ENCODE results near the gene RMDN2.

RMDN2 gene

DNA sequence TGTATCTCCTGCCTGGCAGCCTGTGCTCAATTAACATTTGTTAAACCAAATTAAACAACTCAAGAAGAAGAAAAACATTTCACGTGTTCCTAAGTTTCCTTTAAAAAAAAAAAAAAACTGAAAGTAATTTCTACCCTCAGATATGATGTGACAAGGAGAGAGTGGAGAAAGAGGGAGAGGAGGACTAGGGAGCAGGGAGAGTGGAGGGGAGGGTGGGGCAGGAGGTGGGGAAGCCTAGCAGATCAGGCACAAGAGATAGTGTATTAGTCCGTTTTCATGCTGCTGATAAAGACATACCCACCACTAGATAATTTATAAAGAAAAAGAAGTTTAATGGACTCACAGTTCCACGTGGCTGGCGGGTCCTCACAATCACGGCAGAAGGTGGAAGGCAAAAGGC is 104.4 kb downstream of the RMDN2 start:
- Mint-ChIP-seq H3K27ac (no peak overlapping the region), H3K4me3 (no peak overlapping the region)

DNA sequence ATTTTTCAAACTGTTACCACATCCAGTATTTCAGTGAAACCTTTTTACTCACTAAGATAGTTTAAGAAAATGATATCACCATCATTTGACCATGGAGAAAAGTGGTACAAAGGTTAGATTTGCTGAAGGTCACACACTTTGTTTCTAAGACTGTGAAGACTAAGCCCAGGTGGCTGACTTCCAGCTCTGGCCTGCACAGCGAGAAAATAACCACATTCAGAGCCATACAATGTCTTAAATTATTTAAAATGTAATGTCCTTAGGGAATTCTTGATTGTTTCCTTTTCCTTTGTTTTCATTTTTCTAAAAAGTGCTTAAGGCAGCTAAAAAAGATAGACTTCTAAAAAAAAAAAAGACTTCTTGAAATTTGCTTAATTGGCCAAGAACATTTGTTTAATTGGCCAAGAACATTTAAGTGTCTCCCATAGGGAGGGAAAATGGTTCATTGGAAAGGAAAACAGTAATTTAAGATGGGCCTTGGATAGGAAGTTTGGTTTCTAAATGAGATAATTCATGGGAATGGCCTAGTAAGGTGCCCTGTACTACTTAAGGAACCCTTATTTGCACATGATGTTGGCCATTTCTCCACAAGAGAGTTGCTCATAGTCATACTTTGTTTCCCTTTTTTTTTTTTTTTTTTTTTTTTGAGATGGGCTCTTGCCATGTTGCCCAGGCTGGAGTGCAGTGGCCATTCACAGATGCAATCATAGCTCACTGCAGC is 105.7 kb downstream of the RMDN2 start:
- H3K4me3 Mint-ChIP-seq: no peak overlapping the region
- H3K9me3 Mint-ChIP-seq: no peaks in the 10 kb centered on the region
- no peak overlapping the region for H3K27ac Mint-ChIP-seq
- H3K27me3 Mint-ChIP-seq: peaks cover 15% of the 10 kb centered on the region
- H3K4me1 Mint-ChIP-seq: no peaks in the 10 kb centered on the region
- peaks cover 2% of the 10 kb centered on the region for H3K36me3 Mint-ChIP-seq

More for the DNA sequence above, 104.4 kb downstream of the RMDN2 start:
- no peaks in the 10 kb centered on the region for H3K4me1 Mint-ChIP-seq
- peaks cover 8% of the 10 kb centered on the region for H3K27me3 Mint-ChIP-seq
- no peaks in the 10 kb centered on the region for H3K9me3 Mint-ChIP-seq
- H3K36me3 Mint-ChIP-seq: peaks cover 2% of the 10 kb centered on the region

GRCh38 chr2:38032946-38033345 is 107.9 kb downstream of the RMDN2 start:
- Mint-ChIP-seq H3K36me3 (peaks cover 2% of the 10 kb centered on the region), H3K27me3 (peaks cover 29% of the 10 kb centered on the region), H3K27ac (no peak overlapping the region), H3K4me1 (peaks cover 3% of the 10 kb centered on the region), H3K9me3 (no peaks in the 10 kb centered on the region), H3K4me3 (no peak overlapping the region)

DNA sequence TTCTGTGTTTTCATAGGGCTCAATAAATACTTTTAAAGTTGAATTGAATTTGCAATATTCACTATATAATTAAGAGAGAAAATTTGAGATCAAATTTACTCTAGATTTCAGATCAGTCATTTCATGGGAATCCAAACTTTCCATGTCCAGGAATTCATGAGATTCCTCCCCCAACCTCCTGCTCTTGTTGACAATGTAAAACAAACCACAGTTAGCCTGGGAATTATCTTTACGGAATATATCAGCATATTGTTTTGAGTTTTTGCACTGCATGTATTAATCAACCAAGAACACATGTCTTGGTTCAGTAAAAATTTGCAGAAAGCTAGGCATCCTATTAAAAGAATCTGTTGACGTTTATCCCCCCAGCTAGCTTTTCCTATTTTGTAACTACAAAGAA is 108.6 kb downstream of the RMDN2 start:
- Mint-ChIP-seq H3K36me3 (peaks cover 2% of the 10 kb centered on the region), H3K9me3 (no peaks in the 10 kb centered on the region), H3K27ac (no peak overlapping the region), H3K27me3 (peaks cover 33% of the 10 kb centered on the region), H3K4me1 (peaks cover 5% of the 10 kb centered on the region), H3K4me3 (no peak overlapping the region)

DNA sequence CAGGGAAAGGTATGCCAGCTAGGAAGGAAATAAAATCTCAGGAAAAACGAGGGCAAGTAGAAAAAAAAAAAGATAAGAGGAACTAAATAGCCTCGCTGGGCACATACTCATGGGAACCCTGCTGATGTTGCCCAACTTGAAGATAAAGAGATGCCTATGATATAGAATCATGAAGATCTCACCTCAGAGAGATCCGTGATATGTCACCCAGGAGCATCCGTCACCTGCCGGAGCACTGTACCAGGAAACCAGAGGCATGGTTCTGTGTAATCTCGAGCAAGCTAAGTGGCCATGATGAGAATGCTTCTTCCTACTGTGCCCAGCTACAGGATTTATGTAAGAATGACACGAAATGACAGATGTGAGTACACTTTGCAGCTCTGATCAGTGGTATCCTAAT is 110.9 kb downstream of the RMDN2 start:
- H3K36me3 Mint-ChIP-seq: no peaks in the 10 kb centered on the region
- peaks cover 5% of the 10 kb centered on the region for H3K4me1 Mint-ChIP-seq
- H3K27me3 Mint-ChIP-seq: peaks cover 41% of the 10 kb centered on the region
- no peaks in the 10 kb centered on the region for H3K9me3 Mint-ChIP-seq
- H3K27ac Mint-ChIP-seq: no peak overlapping the region
- no peak overlapping the region for H3K4me3 Mint-ChIP-seq

DNA sequence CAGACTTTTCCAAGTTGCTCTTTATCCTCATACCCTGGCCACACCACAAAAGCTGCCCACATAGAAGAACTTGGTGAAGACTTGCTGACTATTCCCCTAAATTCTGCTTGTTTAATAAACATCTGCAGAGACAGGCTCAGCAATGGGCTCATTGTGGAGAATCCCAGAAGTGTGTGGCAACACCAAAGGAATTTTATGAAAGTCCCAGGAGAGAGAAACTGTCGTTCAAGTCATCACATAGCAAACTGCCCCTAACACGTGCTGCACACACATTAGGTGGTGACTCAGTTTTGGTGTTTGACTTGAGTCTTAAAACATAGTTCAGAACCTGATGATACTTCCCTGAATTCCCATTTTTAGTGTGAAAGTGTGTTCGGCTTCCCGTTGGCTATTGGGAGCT is 112.2 kb downstream of the RMDN2 start:
- H3K9me3 Mint-ChIP-seq: no peaks in the 10 kb centered on the region
- peaks cover 38% of the 10 kb centered on the region for H3K27me3 Mint-ChIP-seq
- no peak overlapping the region for H3K4me3 Mint-ChIP-seq
- no peak overlapping the region for H3K27ac Mint-ChIP-seq
- H3K36me3 Mint-ChIP-seq: no peaks in the 10 kb centered on the region
- peaks cover 5% of the 10 kb centered on the region for H3K4me1 Mint-ChIP-seq

- Mint-ChIP-seq H3K4me1 (peaks cover 5% of the 10 kb centered on the region), H3K9me3 (no peaks in the 10 kb centered on the region), H3K36me3 (no peaks in the 10 kb centered on the region), H3K4me3 (peak overlapping the region; percentile 17), H3K27me3 (peaks cover 37% of the 10 kb centered on the region), H3K27ac (no peak overlapping the region)
Measured at GRCh38 chr2:38037757-38038621, 112.9 kb downstream of the RMDN2 start.

DNA sequence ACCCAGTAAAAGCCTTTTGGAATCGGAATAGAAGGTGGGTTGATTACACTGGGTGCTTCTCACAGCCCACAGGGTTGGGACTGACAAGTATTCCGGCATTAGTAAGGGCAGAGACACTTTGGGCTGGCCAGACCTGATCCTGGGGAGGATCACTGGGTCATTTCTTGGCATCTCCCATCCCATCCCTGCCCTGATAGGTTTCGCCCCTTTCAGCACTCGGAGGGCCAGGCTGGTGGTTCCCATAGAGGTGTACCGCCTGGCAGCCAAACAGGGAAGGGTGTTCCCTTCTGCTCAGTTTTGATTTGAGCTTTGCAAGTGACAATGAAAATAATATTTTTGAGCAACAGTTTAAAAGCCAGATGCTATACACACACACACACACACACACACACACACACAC is 113.6 kb downstream of the RMDN2 start:
- Mint-ChIP-seq H3K27ac (no peak overlapping the region), H3K9me3 (no peaks in the 10 kb centered on the region), H3K4me1 (peaks cover 5% of the 10 kb centered on the region), H3K36me3 (no peaks in the 10 kb centered on the region), H3K27me3 (peaks cover 37% of the 10 kb centered on the region), H3K4me3 (no peak overlapping the region)

- Mint-ChIP-seq H3K27ac (no peak overlapping the region), H3K4me1 (peaks cover 5% of the 10 kb centered on the region), H3K36me3 (no peaks in the 10 kb centered on the region), H3K27me3 (peaks cover 35% of the 10 kb centered on the region), H3K4me3 (no peak overlapping the region), H3K9me3 (no peaks in the 10 kb centered on the region)
Measured at GRCh38 chr2:38039121-38039910, 114.2 kb downstream of the RMDN2 start.

DNA sequence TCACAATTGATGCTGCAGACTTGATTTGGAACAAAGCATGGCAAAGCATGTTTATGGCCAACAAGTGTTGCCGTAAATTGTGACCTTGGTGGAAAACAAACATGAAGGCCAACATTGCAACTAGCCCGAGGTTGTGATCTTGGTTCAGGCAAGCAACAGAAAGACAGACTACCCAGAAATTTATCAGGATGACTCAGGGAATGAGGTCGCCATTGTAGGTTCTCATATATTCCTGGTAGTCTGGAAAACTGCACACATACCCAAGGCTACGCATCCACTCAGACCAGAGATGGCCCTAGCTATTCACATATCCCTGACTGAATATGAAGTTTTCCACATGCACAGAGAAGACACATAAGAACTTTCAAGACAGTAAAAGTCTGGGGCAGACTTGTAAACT is 120.7 kb downstream of the RMDN2 start:
- H3K27ac Mint-ChIP-seq: no peak overlapping the region
- H3K36me3 Mint-ChIP-seq: no peaks in the 10 kb centered on the region
- H3K4me3 Mint-ChIP-seq: no peak overlapping the region
- H3K4me1 Mint-ChIP-seq: no peaks in the 10 kb centered on the region
- peaks cover 4% of the 10 kb centered on the region for H3K27me3 Mint-ChIP-seq
- no peaks in the 10 kb centered on the region for H3K9me3 Mint-ChIP-seq

DNA sequence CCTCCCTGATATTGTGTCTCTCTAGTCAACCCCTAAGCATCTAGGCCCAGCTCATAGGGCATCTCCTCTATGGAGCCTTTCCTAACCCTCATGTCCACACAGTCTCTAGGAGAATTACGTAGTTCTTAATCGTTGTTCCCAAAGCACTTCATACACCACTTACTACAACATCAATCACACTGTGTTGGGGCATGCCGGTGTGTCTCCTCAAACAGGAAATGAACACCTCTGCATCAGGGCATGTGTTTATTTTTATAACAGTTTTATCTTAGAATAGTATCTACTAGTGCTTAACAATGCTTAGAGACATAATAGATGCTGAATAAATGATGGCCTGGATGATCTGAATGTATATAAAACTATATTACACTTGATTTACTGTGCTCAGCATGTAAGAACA is 131.1 kb downstream of the RMDN2 start:
- H3K4me3 Mint-ChIP-seq: no peak overlapping the region
- H3K27ac Mint-ChIP-seq: no peak overlapping the region
- H3K9me3 Mint-ChIP-seq: no peaks in the 10 kb centered on the region
- no peaks in the 10 kb centered on the region for H3K36me3 Mint-ChIP-seq
- peaks cover 17% of the 10 kb centered on the region for H3K4me1 Mint-ChIP-seq
- peaks cover 8% of the 10 kb centered on the region for H3K27me3 Mint-ChIP-seq

DNA sequence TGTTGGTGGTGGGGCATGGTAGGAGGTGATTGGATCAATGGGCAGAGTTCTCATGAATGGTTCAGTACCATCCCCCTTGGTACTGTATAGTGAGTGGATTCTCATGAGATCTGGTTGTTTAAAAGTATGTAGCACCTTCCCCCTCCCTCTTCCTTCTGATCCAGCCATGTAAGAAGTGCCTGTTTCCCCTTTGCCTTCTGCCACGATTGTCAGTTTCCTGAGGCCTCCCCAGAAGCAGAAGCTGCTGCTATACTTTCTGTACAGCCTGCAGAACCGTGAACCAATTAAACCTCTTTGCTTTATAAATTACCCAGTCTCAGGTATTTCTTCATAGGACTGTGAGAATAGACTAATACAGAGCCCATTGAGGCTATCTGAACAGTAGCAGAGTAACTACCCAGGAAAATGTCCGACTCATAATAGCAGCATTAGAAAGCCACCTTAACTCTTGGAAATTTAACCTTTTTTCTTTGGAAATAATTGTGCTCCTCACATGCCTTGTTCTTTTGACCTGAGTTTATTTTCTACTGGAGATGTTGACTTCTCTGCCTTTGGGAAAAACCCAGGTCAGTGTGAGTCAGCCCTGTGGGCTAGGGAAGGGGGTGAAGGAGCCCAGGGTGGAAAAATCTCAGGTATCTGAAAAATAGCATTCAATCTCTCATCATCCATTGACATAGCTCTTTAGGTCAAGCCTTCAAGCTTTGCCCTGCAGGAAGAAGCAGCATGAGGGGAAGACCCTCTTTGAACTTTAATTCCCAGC is 132.7 kb downstream of the RMDN2 start:
- peaks cover 3% of the 10 kb centered on the region for H3K36me3 Mint-ChIP-seq
- H3K4me1 Mint-ChIP-seq: peaks cover 17% of the 10 kb centered on the region
- peaks cover 4% of the 10 kb centered on the region for H3K27me3 Mint-ChIP-seq
- H3K27ac Mint-ChIP-seq: no peak overlapping the region
- H3K4me3 Mint-ChIP-seq: no peak overlapping the region
- H3K9me3 Mint-ChIP-seq: no peaks in the 10 kb centered on the region

GRCh38 chr2:38060236-38061018 is 135.3 kb downstream of the RMDN2 start:
- no peaks in the 10 kb centered on the region for H3K9me3 Mint-ChIP-seq
- H3K27me3 Mint-ChIP-seq: peaks cover 2% of the 10 kb centered on the region
- peaks cover 17% of the 10 kb centered on the region for H3K4me1 Mint-ChIP-seq
- no peak overlapping the region for H3K4me3 Mint-ChIP-seq
- peaks cover 3% of the 10 kb centered on the region for H3K36me3 Mint-ChIP-seq
- no peak overlapping the region for H3K27ac Mint-ChIP-seq

- Mint-ChIP-seq H3K9me3 (no peaks in the 10 kb centered on the region), H3K4me1 (no peaks in the 10 kb centered on the region), H3K27me3 (peaks cover 2% of the 10 kb centered on the region), H3K27ac (no peak overlapping the region), H3K4me3 (no peak overlapping the region), H3K36me3 (peaks cover 3% of the 10 kb centered on the region)
Measured at GRCh38 chr2:38064801-38065501, 139.9 kb downstream of the RMDN2 start.
